Stomach (tissue), 9 donors: ENCODE measurements around the gene DDC. TPM values are rescaled to one million over a fixed set of nuclear protein-coding genes. Genes with fewer than 3 reads are reported as not detected.

Source experiments
- DNase-seq, 2 donors: peaks; one replicate each; pipeline versions ENCODE4 v3.0.0 to v3.0.0-alpha.2; 2013 to 2019
- H3K27ac ChIP-seq, 5 donors: fragments of 200-600 bp in 4 of 5; sonication (generic) in 4 of 5; one replicate each; pipeline ENCODE4 v1.5.1; 2013 to 2019; ENCODE audit warnings: mild to moderate bottlenecking in 1 of 5, moderate library complexity in 1 of 5
- H3K27me3 ChIP-seq, 3 donors: fragments of 200-600 bp; sonication (generic); one replicate each; pipeline ENCODE4 v1.5.1; 2017 to 2019; ENCODE audit warnings: mixed run types in 1 of 3
- H3K36me3 ChIP-seq, 4 donors: fragments of 200-600 bp; sonication (generic); 1 replicate in 3 of 4; 2 replicates in 1 of 4; pipeline ENCODE4 v1.5.1; 2016 to 2019
- H3K4me1 ChIP-seq, 4 donors: fragments of 200-600 bp; sonication (generic); one replicate each; pipeline ENCODE4 v1.5.1; 2016 to 2019
- H3K4me3 ChIP-seq, 4 donors: fragments of 200-600 bp; sonication (generic) in 3 of 4; one replicate each; pipeline ENCODE4 v1.5.1; 2016 to 2019; ENCODE audit warnings: mild to moderate bottlenecking in 1 of 4
- H3K9me3 ChIP-seq, 4 donors: fragments of 200-600 bp; sonication (generic); one replicate each; pipeline ENCODE4 v1.5.1; 2016 to 2019
- CTCF ChIP-seq, 7 experiments: fragments of 450-650 bp in 4 of 7; fragments of 200-600 bp in 3 of 7; sonication (generic) in 3 of 7; IDR thresholded peaks; one replicate each; pipeline ENCODE4 v1.5.1; 2016 to 2019; ENCODE audit warnings: antibody characterized with exemption in 7 of 7, control low read depth in 2 of 7, mild to moderate bottlenecking in 1 of 7
- EP300 ChIP-seq: sonication (generic); formaldehyde crosslinking; IDR thresholded peaks from one replicate; pipeline ENCODE4 v1.6.1; 2017; ENCODE audit warnings: antibody characterized with exemption
- POLR2A ChIP-seq, 4 donors: fragments of 450-650 bp; IDR thresholded peaks; one replicate each; pipeline ENCODE4 v1.6.1; 2016; ENCODE audit warnings: antibody characterized with exemption in 4 of 4, control low read depth in 2 of 4, mild to moderate bottlenecking in 1 of 4, moderate library complexity in 1 of 4
- POLR2AphosphoS5 ChIP-seq, 3 donors: sonication (generic); formaldehyde crosslinking; IDR thresholded peaks; one replicate each; pipeline ENCODE4 v1.6.1; 2016; ENCODE audit warnings: antibody characterized with exemption in 3 of 3
- WGBS, 5 donors: extraction: QIAGEN DNeasy Blood & Tissue Kit in 3 of 5; methylation state at CpG; one replicate each; pipeline versions ENCODE4 v1.1.5 to v1.1.7; 2013 to 2018; 5-methylcytosine and 5-hydroxymethylcytosine counted together
- intact Hi-C: fragments of 100-400 bp; cut with DNase I; formaldehyde crosslinking; loops from one replicate; pipeline ENCODE4 v1.15.1; 2023; ENCODE audit warnings: low total_unique reads
- polyA plus RNA-seq, 3 donors: library from polyadenylated mRNA; stranded (reverse); fragments of 200-250 nt; gene quantifications; one replicate each; pipeline ENCODE4 v1.2.3, GENCODE V29; 2013
- total RNA-seq, 5 donors: library from RNA; depleted of rRNA; stranded (reverse); fragments of >200 nt; gene quantifications; one replicate each; pipeline versions ENCODE4 v1.1.0 to v1.2.3, GENCODE V29; 2014 to 2016
- donor health status: healthy with polysubstance abuse.
- donor health status: Bipolar disorder and iron deficiency.
- donor health status: healthy.

Gene DDC
- total and polyA plus RNA-seq, 8 donors = 0.95 to 95.0 (median 4.7) TPM; not detected in 3

- Histone ChIP-seq H3K27ac (no peak overlapping the region), H3K4me3 (no peak overlapping the region), H3K27me3 (no peaks in the 10 kb centered on the region), H3K36me3 (no peaks in the 10 kb centered on the region), H3K4me1 (peaks cover 6 to 17% (median 9%) of the 10 kb centered on the region in 4 donors), H3K9me3 (no peaks in the 10 kb centered on the region)
- 88 to 95% (median 92%) methylated on average over 7 of the region's 7 CpGs for WGBS, 5 donors
- intact Hi-C loops = no loop called here
- DNase-seq = no peak
- no peak for TF ChIP-seq CTCF (IDR thresholded peaks at IDR 0.05)
- no peak for TF ChIP-seq POLR2AphosphoS5 (IDR thresholded peaks at IDR 0.05)
- TF ChIP-seq EP300 = no peak
- no peak for TF ChIP-seq POLR2A (IDR thresholded peaks at IDR 0.05)
Observed at GRCh38 chr7:50472427-50472826, 92.8 kb downstream of the DDC start.

GRCh38 chr7:50471970-50472369 is 93.2 kb downstream of the DDC start:
- Histone ChIP-seq H3K4me1 (peaks cover 6 to 17% (median 9%) of the 10 kb centered on the region in 4 donors), H3K27ac (no peak overlapping the region), H3K9me3 (no peaks in the 10 kb centered on the region), H3K27me3 (no peaks in the 10 kb centered on the region), H3K36me3 (no peaks in the 10 kb centered on the region), H3K4me3 (no peak overlapping the region)
- intact Hi-C loops = no loop called here
- no peak for TF ChIP-seq EP300
- no peak for TF ChIP-seq POLR2AphosphoS5 (IDR thresholded peaks at IDR 0.05)
- TF ChIP-seq POLR2A (IDR thresholded peaks at IDR 0.05) = no peak
- no peak for TF ChIP-seq CTCF (IDR thresholded peaks at IDR 0.05)
- 77 to 89% (median 82%) methylated on average over 5 of the region's 5 CpGs for WGBS, 5 donors
- no peak for DNase-seq

GRCh38 chr7:50470250-50471163 is 94.7 kb downstream of the DDC start:
- TF ChIP-seq POLR2A (IDR thresholded peaks at IDR 0.05) (no peak), CTCF (IDR thresholded peaks at IDR 0.05) (no peak), POLR2AphosphoS5 (IDR thresholded peaks at IDR 0.05) (no peak), EP300 (no peak)
- Histone ChIP-seq H3K27me3 (no peaks in the 10 kb centered on the region), H3K27ac (no peak overlapping the region), H3K4me3 (no peak overlapping the region), H3K36me3 (no peaks in the 10 kb centered on the region), H3K4me1 (peaks cover 6 to 17% (median 9%) of the 10 kb centered on the region in 4 donors), H3K9me3 (no peaks in the 10 kb centered on the region)
- 91 to 98% (median 93%) methylated on average over 16 to 17 of the region's 17 CpGs for WGBS, 5 donors
- intact Hi-C loops = no loop called here
- no peak for DNase-seq

GRCh38 chr7:50469181-50469580 is 96.0 kb downstream of the DDC start:
- H3K36me3 ChIP-seq = no peaks in the 10 kb centered on the region
- no peak overlapping the region for H3K27ac ChIP-seq
- no peak overlapping the region for H3K4me3 ChIP-seq
- peaks cover 6 to 11% (median 8%) of the 10 kb centered on the region in 4 donors for H3K4me1 ChIP-seq
- intact Hi-C loops = loop anchor here (5.0 to 10.0 kb wide), 2 partner anchors 206 to 693 kb away; no protein-coding TSS in a partner anchor
- no peaks in the 10 kb centered on the region for H3K9me3 ChIP-seq
- TF ChIP-seq POLR2AphosphoS5 (IDR thresholded peaks at IDR 0.05) (no peak), EP300 (no peak), CTCF (IDR thresholded peaks at IDR 0.05) (no peak), POLR2A (IDR thresholded peaks at IDR 0.05) (no peak)
- DNase-seq = no peak
- no peaks in the 10 kb centered on the region for H3K27me3 ChIP-seq
- WGBS, 5 donors = 90 to 95% (median 93%) methylated on average over 4 of the region's 4 CpGs
